GM21423 (cell line): ENCODE results near the gene ARFGEF2.
A peak's percentile ranks its signal among the peaks of the same experiment; 100 is the strongest.
"Not testable (repeated sequence)": the region's sequence is repeated elsewhere in the genome, so short reads cannot be mapped to it uniquely, and the experiment has no call there.

Experiments used
- ATAC-seq: cut with Tn5 transposase; IDR thresholded peaks from one replicate; pipeline ENCODE4 v1.9.1; 2021; ENCODE audit warnings: mild to moderate bottlenecking, moderate library complexity; ENCODE audit not compliant: unreplicated experiment

The ARFGEF2 gene

GRCh38 chr20:49046087-49046900 lies 124.8 kb downstream of the ARFGEF2 start, which contains the start of gene CSE1L:
Gene CSE1L (plus strand): TSS chr20:49046312. CDS start chr20:49058464, 12,152 bp downstream.
- ATAC-seq: peak; percentile 88

DNA sequence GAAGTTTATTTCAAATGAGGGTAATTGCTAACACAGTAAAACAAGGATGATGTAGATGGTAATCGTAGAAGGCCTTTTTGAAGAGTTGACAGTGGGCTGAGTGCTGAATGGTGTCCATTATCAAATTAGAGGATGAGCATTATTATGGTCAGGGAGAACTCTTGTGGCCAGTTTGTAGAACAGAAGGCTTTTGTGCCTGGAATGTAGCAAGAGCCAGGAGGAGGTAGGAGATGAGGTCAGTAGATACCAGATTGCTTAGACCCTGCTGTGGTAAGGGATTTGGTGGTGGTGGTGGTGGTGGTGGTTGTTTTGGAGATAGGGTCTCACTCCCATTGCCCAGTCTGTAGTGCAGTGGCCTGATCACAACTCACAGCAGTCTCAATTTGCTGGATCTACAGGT lies 130.8 kb downstream of the ARFGEF2 start:
- ATAC-seq: no peak

DNA sequence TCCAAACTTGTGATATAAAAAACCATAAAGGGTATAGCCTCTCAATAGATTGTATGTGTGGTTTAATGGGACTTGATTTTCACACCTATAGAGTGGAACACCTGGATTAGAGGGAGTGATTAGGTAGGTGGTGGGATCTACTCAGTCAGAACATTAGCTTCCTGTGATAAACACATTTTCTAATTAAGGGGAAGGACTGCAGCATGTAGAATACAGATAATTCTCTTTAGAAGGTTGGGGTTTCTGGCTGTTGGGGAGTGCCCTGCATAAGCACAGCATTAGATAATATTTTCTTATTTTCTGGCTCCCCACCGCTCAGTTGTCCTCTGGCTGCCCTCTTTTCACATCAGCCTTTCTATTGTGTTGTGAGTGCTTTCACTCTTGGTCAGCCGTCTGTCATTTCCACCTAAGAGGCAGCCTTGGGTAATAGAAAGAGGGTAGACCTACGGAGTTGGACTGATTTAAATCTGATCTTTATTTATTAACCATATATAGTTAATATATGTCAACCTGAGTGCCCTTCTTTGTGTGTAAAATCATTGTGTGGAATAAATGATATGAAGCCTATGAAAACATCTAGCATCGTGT lies 132.6 kb downstream of the ARFGEF2 start:
- peak; percentile 62 for ATAC-seq

DNA sequence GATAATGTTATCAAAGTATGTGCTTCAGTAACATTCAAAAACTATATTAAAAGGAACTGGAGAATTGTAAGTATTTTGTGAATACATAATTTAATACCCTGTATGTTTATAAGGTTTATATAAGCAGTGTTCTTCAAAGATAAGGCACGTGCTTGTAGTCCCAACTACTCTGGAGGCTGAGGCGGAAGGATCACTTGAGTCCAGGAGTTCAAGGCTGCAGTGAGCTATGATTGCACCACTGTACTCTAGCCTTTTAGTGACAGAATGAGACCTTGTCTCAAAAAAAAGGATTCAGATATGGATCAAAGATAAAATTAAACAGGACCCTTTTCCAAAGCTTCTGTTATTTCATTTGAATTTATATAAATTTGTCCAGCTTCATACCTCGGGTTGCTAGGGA lies 141.8 kb downstream of the ARFGEF2 start:
- ATAC-seq: no peak

- no peak for ATAC-seq
Measured at GRCh38 chr20:49074521-49074920, 153.0 kb downstream of the ARFGEF2 start.

DNA sequence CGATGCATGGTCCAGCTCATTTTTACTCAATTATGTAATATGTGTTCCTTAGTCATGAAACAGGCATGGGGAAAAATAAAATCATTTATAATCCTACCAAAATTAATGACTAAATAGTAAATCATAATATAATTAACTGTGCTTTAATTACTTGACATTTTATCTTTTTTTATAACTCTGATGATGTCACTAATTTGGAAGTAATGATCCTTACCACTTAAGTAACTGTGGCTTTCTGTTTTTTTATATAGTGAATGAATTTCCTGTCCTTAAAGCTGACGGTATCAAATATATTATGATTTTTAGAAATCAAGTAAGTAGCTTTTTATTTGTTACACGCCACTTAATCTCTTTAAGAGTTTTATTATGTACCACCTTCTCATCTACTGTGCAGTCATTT lies 156.8 kb downstream of the ARFGEF2 start:
- ATAC-seq: no peak

GRCh38 chr20:49082295-49082694 lies 160.8 kb downstream of the ARFGEF2 start:
- not testable (repeated sequence) for ATAC-seq
